Measurements from ENCODE around the gene TPST2.
A peak's percentile ranks its signal among the peaks of the same experiment; 100 is the strongest.

Gene TPST2

DNA sequence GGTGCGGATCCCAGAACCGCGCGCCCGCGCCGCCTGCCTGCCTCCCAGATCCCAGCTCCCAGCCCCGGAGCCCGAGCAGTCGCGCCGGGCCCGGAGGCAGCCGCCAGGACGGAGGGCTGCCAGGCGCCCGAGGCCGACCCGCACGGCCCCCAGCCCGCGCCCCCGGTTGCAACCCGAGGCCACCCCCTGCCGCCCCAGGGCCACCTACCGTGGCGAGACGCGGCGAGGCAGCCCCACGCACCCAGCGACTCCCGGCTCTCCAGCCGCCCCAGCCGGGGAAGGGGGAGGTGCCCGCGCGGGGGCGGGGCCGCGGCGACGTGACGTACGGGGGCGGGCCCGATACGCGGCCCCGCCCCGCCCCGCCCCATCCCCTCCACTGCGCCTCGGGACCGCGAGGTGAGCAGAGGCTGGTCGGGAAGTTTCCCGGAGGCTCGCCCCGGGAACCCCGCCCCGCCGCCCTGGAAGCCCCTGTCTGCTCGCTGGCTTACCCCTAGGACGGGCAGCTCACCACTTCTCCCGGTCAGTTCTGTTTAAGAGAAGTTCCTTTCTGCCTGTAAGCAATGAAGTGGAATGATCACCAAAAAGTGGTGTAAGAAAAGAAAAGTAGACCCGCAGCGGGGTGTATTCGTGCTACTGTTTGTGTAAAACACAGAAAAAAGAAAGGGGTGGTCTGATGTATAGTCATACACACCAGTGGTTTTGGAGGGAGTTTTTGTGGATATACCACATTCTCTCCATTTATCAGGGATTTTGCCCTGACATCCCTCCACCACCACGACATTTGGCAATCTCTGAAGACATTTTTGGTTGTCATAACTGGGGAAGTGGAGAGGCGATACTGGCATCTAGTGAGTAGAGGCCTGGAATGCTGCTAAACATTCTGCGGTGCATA is at the start of gene TPST2:
Gene TPST2 (minus strand): TSS at position 288 of the 892 bp plus-strand sequence. CDS start 48,502 bp downstream, outside the sequence.
- no peak for DNase-seq (ENCODE audit: low read depth)
- H3K4me3 ChIP-seq (ENCODE audit: low read depth, low read length) = peak within 1 kb of the TSS; percentile 86

DNA sequence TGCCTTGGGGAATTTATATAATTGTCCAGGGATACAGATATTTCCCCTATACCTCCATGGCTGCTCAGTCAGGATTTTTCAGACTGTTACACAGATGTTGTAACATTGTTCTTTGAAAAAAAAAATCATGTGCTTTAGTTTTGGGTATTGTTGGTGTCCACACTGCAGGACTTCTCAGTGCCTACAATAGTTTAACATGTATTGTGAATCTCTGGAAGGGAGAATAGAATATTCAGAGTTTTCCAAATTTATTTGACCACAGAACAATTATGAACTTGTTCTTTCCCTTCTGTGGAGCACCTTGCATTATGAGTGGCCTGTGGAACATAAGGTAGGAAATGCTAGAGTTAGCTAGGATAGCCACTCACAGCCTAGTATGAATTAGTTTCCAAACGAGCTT is 46.4 kb upstream of the TPST2 start:
- H3K4me3 ChIP-seq (ENCODE audit: low read depth, low read length) = no peak overlapping the region
- DNase-seq (ENCODE audit: low read depth) = no peak

DNA sequence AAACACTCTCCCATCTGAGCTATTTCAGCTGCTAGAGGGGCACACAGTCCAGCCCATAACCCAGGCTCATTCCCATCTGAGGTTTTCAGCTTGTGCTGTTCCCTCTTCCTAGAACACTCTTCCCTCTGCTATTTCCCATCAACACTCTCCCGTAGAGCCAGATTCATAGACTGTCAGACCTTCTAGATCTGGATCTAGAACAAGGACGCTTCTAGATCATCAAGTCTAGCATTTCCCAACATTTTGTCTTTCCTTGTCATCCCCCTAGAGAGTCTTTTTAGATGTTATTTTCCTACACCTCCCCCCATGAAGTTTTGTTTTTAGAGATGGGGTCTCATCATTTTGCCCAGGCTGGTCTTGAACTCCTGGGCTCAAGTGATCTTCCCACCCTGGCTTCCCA is 45.2 kb upstream of the TPST2 start:
- DNase-seq (ENCODE audit: low read depth) = no peak
- no peak overlapping the region for H3K4me3 ChIP-seq (ENCODE audit: low read depth, low read length)

DNA sequence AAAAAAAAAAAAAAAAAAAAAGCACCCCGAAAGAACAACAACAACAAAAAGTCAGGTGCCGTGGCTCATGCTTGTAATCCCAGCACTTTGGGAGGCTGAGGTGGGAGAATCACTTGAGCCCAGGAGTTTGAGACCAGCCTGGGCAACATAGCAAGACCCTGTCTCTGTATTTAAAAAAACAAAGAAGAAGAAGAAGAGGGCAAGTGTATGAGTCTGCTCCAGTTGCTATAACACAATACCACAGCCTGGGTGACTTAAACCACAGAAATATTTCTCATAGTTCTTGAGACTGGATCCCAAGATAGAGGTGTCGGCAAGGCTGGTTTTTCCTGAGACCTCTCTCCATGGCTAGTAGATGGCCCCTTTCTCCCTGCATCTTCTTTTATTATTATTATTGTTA is 44.3 kb upstream of the TPST2 start:
- no peak for DNase-seq (ENCODE audit: low read depth)
- H3K4me3 ChIP-seq (ENCODE audit: low read depth, low read length) = no peak overlapping the region

DNA sequence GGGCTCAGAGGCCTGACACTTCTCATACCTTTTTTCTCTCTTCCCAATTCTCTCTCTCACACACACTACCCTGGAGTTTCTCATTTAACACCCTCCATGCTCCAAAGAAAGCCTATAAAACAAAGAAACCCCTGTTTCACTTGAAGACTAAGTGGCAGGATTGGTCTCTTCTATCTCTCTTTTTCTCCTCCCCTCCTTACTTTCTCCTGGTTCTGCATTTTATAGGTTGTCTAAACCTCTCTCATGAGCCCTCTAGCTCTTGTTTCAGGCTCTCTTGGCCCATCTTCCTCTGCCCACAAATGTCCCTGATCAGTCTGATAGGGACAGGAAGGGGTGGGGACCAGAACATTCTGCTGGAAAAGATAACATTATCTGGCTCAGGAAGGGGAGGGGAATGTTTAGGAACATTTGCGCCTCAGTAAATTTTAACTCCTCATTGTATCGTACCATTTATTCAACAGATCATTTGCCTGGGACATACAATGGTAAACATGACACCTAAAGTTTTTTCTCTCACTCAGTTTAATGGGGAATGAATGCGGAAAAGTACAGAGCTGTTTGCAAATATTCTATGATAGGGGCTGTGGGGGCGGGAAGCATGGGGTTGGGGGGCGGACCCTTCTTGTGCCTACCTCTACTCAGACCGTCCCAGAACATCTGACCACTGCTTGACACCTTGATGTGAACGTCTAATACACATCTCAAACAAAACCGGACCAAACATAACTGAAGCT is 42.7 kb upstream of the TPST2 start:
- H3K4me3 ChIP-seq (ENCODE audit: low read depth, low read length) = no peak overlapping the region
- no peak for DNase-seq (ENCODE audit: low read depth)

DNA sequence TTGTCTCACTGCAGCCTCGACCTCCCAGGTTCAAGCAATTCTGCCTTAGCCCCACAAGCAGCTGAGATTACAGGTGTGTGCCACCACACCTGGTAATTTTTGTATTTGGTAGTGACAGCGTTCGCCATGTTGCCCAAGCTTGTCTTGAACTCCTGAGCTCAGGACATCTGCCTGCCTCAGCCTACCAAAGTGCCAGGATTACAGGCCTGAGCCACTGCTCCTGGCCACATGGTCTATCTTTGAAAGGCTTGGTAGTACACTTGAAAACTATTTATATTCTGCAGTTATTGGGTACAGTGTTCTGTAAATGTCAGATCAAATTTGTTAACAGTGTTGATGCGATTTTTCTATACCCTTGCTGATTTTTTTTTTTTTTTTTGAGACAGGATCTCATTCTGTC is 41.4 kb upstream of the TPST2 start:
- DNase-seq (ENCODE audit: low read depth) = no peak
- no peak overlapping the region for H3K4me3 ChIP-seq (ENCODE audit: low read depth, low read length)

DNA sequence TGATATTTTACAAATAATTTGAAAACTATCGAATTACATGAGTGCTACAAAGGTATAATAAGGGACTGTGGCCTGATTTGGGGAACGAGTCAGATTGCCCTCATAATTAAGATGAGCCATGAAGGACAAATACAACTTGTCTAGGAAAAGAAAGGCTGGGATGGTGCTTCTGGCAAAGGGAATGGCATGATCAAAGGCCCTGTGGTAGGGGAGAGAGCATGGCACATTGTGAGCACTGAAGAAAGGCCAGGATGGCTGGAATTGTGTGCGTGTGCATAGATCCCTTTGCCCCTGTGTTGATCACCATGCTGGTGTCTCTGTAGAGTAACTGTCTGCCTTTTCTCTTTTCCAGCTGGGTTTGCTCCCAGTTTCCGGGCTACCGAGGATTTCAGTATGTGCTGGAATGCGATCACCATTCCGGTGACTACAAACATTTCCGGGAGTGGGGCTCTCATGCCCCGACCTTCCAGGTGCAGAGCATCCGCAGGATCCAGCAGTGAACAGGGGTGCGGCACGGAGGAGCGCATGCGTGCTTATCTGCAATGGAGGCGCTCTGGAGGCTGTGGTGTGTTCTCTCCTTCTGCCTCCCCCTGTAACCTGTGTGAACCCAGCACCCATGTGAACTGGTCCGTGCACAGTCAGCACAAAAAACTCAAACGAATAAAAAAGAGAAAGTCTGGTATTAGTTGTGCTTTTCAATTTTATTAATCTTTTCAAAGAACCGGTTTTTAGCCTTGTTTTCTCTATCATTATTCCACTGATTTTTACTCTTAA is 40.2 kb upstream of the TPST2 start:
- H3K4me3 ChIP-seq (ENCODE audit: low read depth, low read length) = no peak overlapping the region
- DNase-seq (ENCODE audit: low read depth) = no peak

DNA sequence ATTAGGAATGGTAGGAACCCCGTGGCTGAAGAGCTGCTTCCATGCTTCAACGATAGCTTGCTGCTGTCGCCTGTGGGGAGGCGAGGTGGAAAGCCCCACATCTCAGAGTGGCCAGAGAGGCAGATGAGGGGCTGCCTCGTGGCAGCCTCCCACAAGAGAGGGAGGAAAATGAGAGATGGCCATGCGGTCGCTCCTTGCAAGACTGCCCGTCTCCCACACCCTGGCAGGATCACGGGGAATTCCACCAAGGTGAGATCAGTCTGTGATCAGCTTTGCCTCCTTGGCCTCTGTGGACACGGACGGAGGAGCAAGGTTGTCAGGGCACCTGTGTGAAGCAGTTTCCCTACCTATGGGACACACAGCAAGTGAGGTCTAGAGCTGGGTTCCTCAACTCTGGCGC is 34.9 kb upstream of the TPST2 start:
- H3K4me3 ChIP-seq (ENCODE audit: low read depth, low read length) = no peak overlapping the region
- no peak for DNase-seq (ENCODE audit: low read depth)

DNA sequence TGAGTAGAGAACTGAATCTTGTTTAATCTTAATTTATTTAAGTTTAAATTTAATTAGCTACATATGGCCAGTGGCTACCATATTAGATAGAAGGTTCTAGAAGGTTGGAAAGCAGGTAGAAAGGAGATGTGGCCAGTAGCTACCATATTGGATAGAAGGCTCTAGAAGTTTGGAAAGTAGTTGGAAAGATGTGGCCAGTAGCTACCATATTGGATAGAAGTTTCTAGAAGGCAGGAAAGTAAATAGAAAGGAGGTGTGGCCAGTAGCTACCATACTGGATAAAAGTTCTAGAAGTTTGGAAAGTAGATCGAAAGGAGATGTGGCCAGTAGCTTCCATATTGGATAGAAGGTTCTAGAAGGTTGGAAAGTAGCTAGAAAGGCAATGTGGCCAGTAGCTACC is 34.1 kb upstream of the TPST2 start:
- DNase-seq (ENCODE audit: low read depth) = no peak
- H3K4me3 ChIP-seq (ENCODE audit: low read depth, low read length) = no peak overlapping the region

DNA sequence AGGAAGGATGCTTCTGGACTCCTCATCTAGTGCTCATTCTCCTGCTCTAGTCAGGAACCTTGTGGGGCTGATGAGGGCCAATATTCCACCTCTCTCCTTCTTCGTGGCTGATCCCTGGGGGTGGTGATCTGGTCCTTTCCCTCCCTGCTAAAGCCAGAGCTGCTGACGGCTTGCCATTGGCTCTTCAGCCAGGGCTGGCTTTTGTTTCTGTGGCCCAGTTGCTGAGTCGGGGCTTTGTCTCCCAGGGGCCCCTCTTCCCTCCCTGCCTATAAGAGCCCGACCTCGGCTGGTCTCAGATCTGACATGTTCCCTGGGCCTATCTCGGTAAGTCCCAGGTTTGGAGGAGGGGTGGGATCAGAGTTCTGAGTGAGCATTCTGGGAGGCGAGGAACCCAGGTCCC is 31.7 kb upstream of the TPST2 start, which contains the start of gene CRYBA4:
Gene CRYBA4 (plus strand): TSS at position 301 of the 400 bp plus-strand sequence. CDS start 634 bp downstream, outside the sequence.
- no peak within 1 kb of the TSS for H3K4me3 ChIP-seq (ENCODE audit: low read depth, low read length)

DNA sequence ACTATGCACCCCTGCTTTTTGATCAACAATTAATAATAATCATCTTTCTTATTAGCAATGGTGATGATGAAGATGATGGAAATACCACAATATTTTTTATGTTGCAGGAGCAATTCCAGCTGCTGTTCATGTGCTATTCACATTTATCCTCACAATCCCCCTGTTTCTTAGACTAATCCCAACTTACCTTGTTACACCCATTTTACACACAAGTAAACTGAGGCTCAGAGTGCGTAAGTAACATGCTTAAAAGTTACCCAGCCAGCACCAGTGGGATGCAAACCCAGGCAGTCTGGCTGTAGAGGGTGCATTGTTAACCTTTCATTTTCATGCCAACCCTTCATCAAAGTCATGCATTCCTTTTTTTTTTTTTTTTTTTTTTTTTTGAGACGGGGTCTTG is 30.3 kb upstream of the TPST2 start:
- no peak for DNase-seq (ENCODE audit: low read depth)
- no peak overlapping the region for H3K4me3 ChIP-seq (ENCODE audit: low read depth, low read length)

More for the DNA sequence above, 31.7 kb upstream of the TPST2 start, which contains the start of gene CRYBA4:
- no peak for DNase-seq (ENCODE audit: low read depth)

DNA sequence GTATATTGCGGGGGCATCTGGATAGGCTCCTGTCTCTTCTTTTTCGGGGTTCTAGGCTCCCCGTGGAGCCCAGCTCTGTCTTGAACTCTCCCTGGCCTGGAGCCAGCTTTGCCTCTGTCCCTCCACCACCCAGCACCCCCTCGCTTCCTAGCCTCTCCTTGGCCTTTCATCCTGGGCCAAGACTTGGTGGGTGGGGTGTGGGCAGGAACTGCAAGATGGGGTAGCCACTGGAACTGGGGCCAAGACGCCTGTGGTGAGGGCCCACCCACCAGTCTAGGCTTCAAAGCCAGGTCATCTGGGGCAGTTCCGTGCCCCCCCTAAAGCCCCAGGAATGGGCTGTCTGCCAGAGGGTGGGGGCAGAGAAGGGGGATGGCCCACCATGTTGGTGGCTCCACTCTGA is 29.6 kb upstream of the TPST2 start:
- H3K4me3 ChIP-seq (ENCODE audit: low read depth, low read length) = no peak overlapping the region
- DNase-seq (ENCODE audit: low read depth) = no peak

DNA sequence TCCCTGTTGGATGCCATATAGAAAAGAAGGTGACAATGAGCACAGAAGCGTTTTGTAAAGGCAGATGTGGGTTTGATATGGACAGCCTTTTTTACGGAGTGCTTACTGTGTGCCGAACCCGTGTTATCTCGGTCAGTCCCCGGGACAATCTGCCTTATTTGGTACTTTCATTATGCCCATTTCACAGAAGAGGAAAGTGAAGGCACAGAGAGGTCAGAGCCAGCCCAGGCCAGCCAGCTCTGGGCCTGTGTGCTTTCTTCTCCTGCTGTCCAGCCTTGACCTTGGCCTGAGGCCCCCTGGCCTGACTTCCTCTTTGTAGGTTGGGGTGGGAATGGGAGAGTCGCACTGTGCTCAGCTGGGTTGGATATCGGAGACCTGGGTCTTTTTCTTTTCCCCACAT is 28.5 kb upstream of the TPST2 start:
- H3K4me3 ChIP-seq (ENCODE audit: low read depth, low read length) = no peak overlapping the region
- DNase-seq (ENCODE audit: low read depth) = no peak

DNA sequence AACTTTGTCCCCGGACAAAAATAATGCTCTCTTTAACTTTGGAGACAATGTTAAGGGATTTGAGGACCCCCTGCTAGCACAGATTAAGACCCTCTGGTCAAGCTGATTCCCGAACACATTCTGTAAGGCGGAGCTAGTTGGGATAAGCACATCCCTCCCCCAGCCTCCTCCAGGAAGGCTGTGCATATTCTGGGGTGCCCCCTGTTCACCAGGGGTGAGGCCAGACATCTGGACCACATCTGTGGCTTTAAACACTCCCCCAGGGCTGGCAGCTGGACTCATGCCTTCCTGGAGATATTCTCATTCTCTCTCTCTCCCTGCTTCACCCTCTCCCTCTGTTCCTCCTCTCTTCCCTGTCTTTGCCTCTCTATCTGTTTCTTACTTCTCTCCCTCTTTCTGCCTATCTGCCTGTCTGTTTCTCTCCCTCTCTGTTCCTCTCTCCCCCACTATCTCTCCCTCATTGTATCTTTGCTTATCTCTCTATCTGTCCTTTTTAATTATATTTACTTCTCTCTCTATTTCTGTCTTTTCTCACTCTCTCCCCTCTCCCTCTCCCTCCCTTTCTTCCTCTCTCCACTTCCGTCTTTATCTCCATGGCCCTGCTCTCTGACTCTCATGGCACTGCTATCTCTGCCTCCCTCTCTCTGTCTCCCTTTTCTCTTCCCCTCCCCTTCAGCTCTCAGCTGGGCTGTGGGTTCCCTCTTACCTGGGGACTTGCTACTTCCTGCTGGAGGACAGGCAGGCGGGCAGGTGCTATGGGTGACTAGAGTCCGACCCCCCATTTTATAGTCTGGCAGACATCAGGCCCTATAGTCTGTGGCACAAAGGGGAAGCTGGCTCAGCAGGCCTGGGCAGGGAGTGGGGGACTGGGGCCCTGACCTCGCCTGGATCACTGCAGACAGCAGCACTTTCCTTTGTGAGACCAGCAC is 27.6 kb upstream of the TPST2 start, which contains the start of gene CRYBB1:
Gene CRYBB1 (minus strand): TSS at position 757 of the 929 bp plus-strand sequence. CDS start 1,708 bp downstream, outside the sequence.
- DNase-seq (ENCODE audit: low read depth) = no peak
- no peak within 1 kb of the TSS for H3K4me3 ChIP-seq (ENCODE audit: low read depth, low read length)

DNA sequence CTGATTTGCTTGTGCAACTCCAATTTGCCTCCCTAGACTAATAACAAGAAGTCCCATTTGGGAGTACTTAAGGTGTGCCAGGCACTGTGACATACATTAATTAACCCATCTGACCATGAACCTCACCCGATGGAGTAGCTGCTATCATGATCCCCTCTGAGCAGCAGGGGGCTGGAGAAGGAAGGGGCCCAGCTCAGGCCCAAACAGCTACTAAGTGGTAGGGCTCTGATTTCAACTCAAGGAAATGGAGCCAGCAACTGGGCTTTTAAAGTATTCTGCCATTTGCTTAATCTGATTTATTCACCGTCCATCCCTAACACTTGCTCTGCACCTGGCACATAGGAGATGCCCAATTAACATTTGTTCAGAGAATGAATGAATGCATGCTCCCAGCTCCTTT is 26.7 kb upstream of the TPST2 start:
- no peak overlapping the region for H3K4me3 ChIP-seq (ENCODE audit: low read depth, low read length)
- no peak for DNase-seq (ENCODE audit: low read depth)

DNA sequence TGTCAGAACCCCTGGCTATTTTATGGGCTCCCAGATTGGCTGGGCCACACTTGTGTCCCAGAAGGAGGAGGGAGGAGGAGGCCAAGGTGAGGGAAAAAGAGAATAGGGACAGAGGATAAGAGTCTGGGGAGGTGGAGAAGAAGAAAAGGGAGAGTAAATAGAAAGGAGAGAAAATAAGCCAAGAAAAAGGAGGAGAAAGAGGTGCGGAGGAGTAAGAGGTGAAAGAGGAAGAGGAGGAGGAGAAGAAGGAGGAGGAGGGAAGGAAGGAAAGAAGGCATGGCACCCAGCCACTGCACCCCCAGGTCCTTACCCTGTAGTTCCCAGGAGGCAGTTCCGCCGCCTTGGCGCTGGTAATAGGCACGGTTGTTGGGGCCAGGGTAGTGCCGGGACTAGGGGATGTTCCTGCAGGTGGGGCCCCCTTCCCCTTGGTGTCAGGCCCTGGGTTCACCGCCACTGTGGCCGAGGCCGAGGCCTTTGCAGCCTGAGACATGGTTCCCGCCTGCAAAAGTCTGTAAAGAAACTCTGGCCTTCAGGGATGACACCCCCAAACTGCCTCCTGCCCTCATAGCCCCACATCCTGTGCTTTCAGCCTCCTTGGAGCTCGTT is 26.0 kb upstream of the TPST2 start:
- DNase-seq (ENCODE audit: low read depth) = no peak
- no peak overlapping the region for H3K4me3 ChIP-seq (ENCODE audit: low read depth, low read length)

DNA sequence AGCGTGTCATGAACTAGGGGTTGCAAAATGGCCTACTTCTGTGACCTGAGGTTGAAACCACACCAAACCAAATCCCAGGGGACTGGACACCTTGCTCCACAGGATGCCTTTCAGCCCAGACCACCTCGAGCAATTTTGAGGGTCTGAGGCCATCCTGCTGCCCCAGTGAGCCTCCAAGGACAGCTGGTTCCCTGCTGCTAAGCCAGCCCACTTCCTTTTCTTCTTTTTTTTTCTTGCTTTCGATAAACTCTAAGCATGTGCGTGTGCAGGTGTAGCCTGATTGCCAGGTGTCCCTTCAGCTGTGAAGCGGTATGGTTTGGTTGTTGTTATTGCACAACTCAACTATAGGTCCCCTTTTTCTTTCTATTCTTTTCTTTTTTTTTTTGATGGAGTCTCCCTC is 25.2 kb upstream of the TPST2 start:
- no peak overlapping the region for H3K4me3 ChIP-seq (ENCODE audit: low read depth, low read length)
- DNase-seq (ENCODE audit: low read depth) = no peak

DNA sequence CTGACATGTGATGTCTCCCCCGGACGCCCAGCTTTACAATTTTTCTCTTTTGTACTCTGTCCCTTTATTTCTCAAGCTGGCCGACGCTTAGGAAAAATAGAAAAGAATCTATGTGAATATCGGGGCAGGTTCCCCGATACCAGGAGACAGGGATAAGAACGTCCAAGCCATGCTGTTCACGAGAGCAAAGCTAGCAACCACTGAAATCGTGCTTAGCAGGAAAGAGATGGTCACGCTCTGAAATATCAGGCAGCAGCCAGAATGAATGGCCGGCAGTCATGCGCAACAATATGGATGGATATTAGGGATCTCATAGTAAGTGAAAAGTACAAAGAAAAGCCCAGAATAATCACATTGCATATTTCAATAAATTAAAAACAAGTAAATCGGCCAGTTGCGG is 24.4 kb upstream of the TPST2 start:
- no peak for DNase-seq (ENCODE audit: low read depth)
- no peak overlapping the region for H3K4me3 ChIP-seq (ENCODE audit: low read depth, low read length)

All from skeletal muscle cell (primary cell).